Panc1 (cell line): Measurements from ENCODE around the gene LMCD1.

Experiments
- CTCF ChIP-seq: fragments of 450-650 bp; IDR thresholded peaks from 2 replicates; pipeline ENCODE4 v1.5.1; 2017; ENCODE audit warnings: mild to moderate bottlenecking
- POLR2AphosphoS5 ChIP-seq: IDR thresholded peaks from 2 replicates; pipeline ENCODE4 v1.6.1; 2012; ENCODE audit warnings: mild to moderate bottlenecking, low read depth, low read length, moderate library complexity
- SIN3A ChIP-seq: IDR thresholded peaks from 2 replicates; pipeline ENCODE4 v1.6.1; 2012; ENCODE audit warnings: low read depth, mild to moderate bottlenecking, low read length, moderate library complexity, borderline replicate concordance; ENCODE audit not compliant: insufficient read depth
- TCF7L2 ChIP-seq: IDR thresholded peaks from 2 replicates; pipeline ENCODE4 v1.6.1; 2011; ENCODE audit warnings: mild to moderate bottlenecking, low read depth, low read length, inconsistent platforms
- TF ChIP-seq, protein P1 (sequence below), 2 experiments: IDR thresholded peaks; 2 replicates each; pipeline ENCODE4 v1.6.1; 2011 to 2012; ENCODE audit warnings: low read depth in 2 of 2, control low read depth in 1 of 2, low read length in 1 of 2, mild to moderate bottlenecking in 1 of 2, moderate library complexity in 1 of 2; ENCODE audit not compliant: insufficient read depth in 1 of 2

DNA sequence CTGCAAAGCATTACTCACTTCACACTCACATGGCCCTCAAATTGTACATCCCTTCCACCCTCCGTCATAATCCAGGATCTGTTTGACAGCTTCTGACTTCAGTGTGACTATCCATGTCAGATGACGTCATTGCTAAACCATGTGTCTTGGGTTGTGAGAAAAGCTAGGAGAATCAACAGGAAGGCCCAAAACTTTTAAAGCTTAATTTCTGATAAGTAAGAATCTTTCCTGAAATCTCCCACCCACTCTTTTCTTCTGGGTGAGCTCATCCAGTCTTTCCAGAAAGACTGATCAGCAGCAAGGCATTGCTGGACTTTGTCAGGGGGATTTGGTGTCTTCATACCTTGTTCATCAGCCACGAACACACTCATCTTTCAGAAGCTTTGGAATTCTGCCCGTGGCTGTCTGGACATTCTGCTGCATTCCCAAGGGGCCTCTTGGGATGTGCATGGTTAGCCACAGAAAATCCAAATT is 11.5 kb upstream of the LMCD1 start:
- no peak for TF ChIP-seq CTCF
- TF ChIP-seq POLR2AphosphoS5: no peak
- TF ChIP-seq, protein P1, sequence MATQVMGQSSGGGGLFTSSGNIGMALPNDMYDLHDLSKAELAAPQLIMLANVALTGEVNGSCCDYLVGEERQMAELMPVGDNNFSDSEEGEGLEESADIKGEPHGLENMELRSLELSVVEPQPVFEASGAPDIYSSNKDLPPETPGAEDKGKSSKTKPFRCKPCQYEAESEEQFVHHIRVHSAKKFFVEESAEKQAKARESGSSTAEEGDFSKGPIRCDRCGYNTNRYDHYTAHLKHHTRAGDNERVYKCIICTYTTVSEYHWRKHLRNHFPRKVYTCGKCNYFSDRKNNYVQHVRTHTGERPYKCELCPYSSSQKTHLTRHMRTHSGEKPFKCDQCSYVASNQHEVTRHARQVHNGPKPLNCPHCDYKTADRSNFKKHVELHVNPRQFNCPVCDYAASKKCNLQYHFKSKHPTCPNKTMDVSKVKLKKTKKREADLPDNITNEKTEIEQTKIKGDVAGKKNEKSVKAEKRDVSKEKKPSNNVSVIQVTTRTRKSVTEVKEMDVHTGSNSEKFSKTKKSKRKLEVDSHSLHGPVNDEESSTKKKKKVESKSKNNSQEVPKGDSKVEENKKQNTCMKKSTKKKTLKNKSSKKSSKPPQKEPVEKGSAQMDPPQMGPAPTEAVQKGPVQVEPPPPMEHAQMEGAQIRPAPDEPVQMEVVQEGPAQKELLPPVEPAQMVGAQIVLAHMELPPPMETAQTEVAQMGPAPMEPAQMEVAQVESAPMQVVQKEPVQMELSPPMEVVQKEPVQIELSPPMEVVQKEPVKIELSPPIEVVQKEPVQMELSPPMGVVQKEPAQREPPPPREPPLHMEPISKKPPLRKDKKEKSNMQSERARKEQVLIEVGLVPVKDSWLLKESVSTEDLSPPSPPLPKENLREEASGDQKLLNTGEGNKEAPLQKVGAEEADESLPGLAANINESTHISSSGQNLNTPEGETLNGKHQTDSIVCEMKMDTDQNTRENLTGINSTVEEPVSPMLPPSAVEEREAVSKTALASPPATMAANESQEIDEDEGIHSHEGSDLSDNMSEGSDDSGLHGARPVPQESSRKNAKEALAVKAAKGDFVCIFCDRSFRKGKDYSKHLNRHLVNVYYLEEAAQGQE (IDR thresholded peaks at IDR 0.05; ENCODE audit: insufficient read depth in 1 of 2, low read depth in 2 of 2, low read length in 1 of 2): no peak
- no peak for TF ChIP-seq SIN3A
- no peak for TF ChIP-seq TCF7L2
